HEK293T (cell line): ENCODE measurements around the gene SPEG.

ENCODE experiments used
- CTCF ChIA-PET: fragments of 350-600 bp; formaldehyde crosslinking; extraction: SDS; loops from one replicate; lab custom pipeline; 2021; ENCODE audit warnings: antibody characterized with exemption, inconsistent platforms; lab: Yijun Ruan, JAX
- POLR2A ChIA-PET: fragments of 350-600 bp; formaldehyde crosslinking; extraction: SDS; loops from one replicate; lab custom pipeline; 2020; ENCODE audit warnings: antibody characterized with exemption, inconsistent platforms; lab: Yijun Ruan, JAX
- DNase-seq: peaks from one replicate; pipeline ENCODE4 v3.0.0; 2012; ENCODE audit warnings: mixed read lengths; ENCODE audit errors: extremely low spot score
- ARNT ChIP-seq: fragments of 450-650 bp; IDR thresholded peaks from 2 replicates; pipeline ENCODE4 v1.6.1; 2017; ENCODE audit warnings: mild to moderate bottlenecking
- BHLHE40 ChIP-seq: fragments of 450-650 bp; IDR thresholded peaks from 2 replicates; pipeline ENCODE4 v1.6.1; 2016; ENCODE audit warnings: mild to moderate bottlenecking, moderate library complexity, borderline replicate concordance
- CTBP1 ChIP-seq: fragments of 450-650 bp; IDR thresholded peaks from 2 replicates; pipeline ENCODE4 v1.6.1; 2016; ENCODE audit warnings: borderline replicate concordance
- ELF4 ChIP-seq: fragments of 450-650 bp; IDR thresholded peaks from 2 replicates; pipeline ENCODE4 v1.6.1; 2017; ENCODE audit warnings: antibody characterized with exemption
- FOXA1 ChIP-seq: fragments of 450-650 bp; IDR thresholded peaks from 2 replicates; pipeline ENCODE4 v1.6.1; 2016; ENCODE audit warnings: mild to moderate bottlenecking
- FOXK2 ChIP-seq: fragments of 450-650 bp; IDR thresholded peaks from 2 replicates; pipeline ENCODE4 v1.6.1; 2016; ENCODE audit warnings: mild to moderate bottlenecking
- FOXM1 ChIP-seq: fragments of 450-650 bp; IDR thresholded peaks from 2 replicates; pipeline ENCODE4 v1.6.1; 2017; ENCODE audit warnings: mild to moderate bottlenecking, borderline replicate concordance
- HDGF ChIP-seq: fragments of 450-650 bp; IDR thresholded peaks from 2 replicates; pipeline ENCODE4 v1.6.1; 2017; ENCODE audit warnings: antibody characterized with exemption, borderline replicate concordance
- L3MBTL2 ChIP-seq: fragments of 450-650 bp; conservative IDR thresholded peaks from 2 replicates; pipeline ENCODE4 v1.6.1; 2016; ENCODE audit warnings: mild to moderate bottlenecking
- LEF1 ChIP-seq: fragments of 450-650 bp; IDR thresholded peaks from 2 replicates; pipeline ENCODE4 v1.6.1; 2017; ENCODE audit warnings: mild to moderate bottlenecking, borderline replicate concordance
- NFRKB ChIP-seq: fragments of 450-650 bp; IDR thresholded peaks from 2 replicates; pipeline ENCODE4 v1.6.1; 2016; ENCODE audit warnings: mild to moderate bottlenecking, moderate library complexity
- PKNOX1 ChIP-seq: fragments of 450-650 bp; IDR thresholded peaks from 2 replicates; pipeline ENCODE4 v1.6.1; 2016
- SP1 ChIP-seq: fragments of 450-650 bp; IDR thresholded peaks from 2 replicates; pipeline ENCODE4 v1.6.1; 2017
- SUZ12 ChIP-seq: fragments of 450-650 bp; IDR thresholded peaks from 2 replicates; pipeline ENCODE4 v1.6.1; 2016; ENCODE audit warnings: mild to moderate bottlenecking
- TARDBP ChIP-seq: fragments of 450-650 bp; IDR thresholded peaks from 2 replicates; pipeline ENCODE4 v1.6.1; 2016
- ZNF384 ChIP-seq: fragments of 450-650 bp; IDR thresholded peaks from 2 replicates; pipeline ENCODE4 v1.6.1; 2016

The SPEG gene

GRCh38 chr2:219501849-219502248, 67.2 kb downstream of the SPEG start:
- ChIA-PET CTCF (no interaction called here), POLR2A (interaction anchor here (0.7 kb wide), 1 partner anchor 12 kb away, joined by 3 read pairs; no protein-coding TSS in a partner anchor)
- DNase-seq: no peak
- TF ChIP-seq TARDBP (no peak), ELF4 (no peak), HDGF (no peak), NFRKB (no peak), PKNOX1 (no peak), L3MBTL2 (no peak), FOXA1 (no peak), SP1 (no peak), CTBP1 (no peak), FOXM1 (no peak), ZNF384 (no peak), ARNT (no peak), BHLHE40 (no peak), LEF1 (no peak), FOXK2 (no peak), SUZ12 (no peak)

GRCh38 chr2:219502618-219503017, 68.0 kb downstream of the SPEG start:
- ChIA-PET CTCF (interaction anchor here (0.6 kb wide), 1 partner anchor 10 kb away, joined by 3 read pairs; no protein-coding TSS in a partner anchor), POLR2A (no interaction called here)
- TF ChIP-seq SUZ12 (no peak), BHLHE40 (no peak), ARNT (no peak), PKNOX1 (no peak), ELF4 (no peak), SP1 (no peak), TARDBP (no peak), ZNF384 (no peak), LEF1 (no peak), HDGF (no peak), L3MBTL2 (no peak), FOXM1 (no peak)
- no peak for DNase-seq

- no peak for DNase-seq
- POLR2A ChIA-PET: no interaction called here
- CTCF ChIA-PET: no interaction called here
- TF ChIP-seq FOXA1 (no peak), ELF4 (no peak), FOXM1 (no peak), ZNF384 (no peak)
Observed at GRCh38 chr2:219505585-219505984, 70.9 kb downstream of the SPEG start.

GRCh38 chr2:219506153-219506801, 71.6 kb downstream of the SPEG start:
- no peak for DNase-seq
- ChIA-PET POLR2A (interaction anchor here (0.8 to 5.0 kb wide), 3 partner anchors 7 to 11 kb away, joined by 3 to 41 read pairs (median 4); partner anchors contain the start of gene GMPPA), CTCF (no interaction called here)
- no peak for TF ChIP-seq LEF1
- TF ChIP-seq PKNOX1: no peak
- no peak for TF ChIP-seq NFRKB
- no peak for TF ChIP-seq SUZ12
- no peak for TF ChIP-seq ELF4
- TF ChIP-seq FOXM1: no peak
- no peak for TF ChIP-seq CTBP1
- TF ChIP-seq FOXK2: no peak
- no peak for TF ChIP-seq L3MBTL2
- no peak for TF ChIP-seq SP1
- TF ChIP-seq BHLHE40: no peak
- no peak for TF ChIP-seq ARNT
- TF ChIP-seq HDGF: no peak
- TF ChIP-seq ZNF384: no peak
- TF ChIP-seq TARDBP: no peak
- TF ChIP-seq FOXA1: no peak

- ChIA-PET POLR2A (interaction anchor here (0.8 to 5.0 kb wide), 3 partner anchors 8 to 12 kb away, joined by 3 to 41 read pairs (median 4); partner anchors contain the start of gene GMPPA), CTCF (interaction anchor here (1.6 kb wide), 1 partner anchor 11 kb away, joined by 5 read pairs; no protein-coding TSS in a partner anchor)
Observed at GRCh38 chr2:219506802-219507526, 72.3 kb downstream of the SPEG start.

More at GRCh38 chr2:219506802-219507526, 72.3 kb downstream of the SPEG start:
- TF ChIP-seq FOXM1: no peak
- no peak for DNase-seq
